Measurements from ENCODE around the gene ASPG.

Gene ASPG

DNA sequence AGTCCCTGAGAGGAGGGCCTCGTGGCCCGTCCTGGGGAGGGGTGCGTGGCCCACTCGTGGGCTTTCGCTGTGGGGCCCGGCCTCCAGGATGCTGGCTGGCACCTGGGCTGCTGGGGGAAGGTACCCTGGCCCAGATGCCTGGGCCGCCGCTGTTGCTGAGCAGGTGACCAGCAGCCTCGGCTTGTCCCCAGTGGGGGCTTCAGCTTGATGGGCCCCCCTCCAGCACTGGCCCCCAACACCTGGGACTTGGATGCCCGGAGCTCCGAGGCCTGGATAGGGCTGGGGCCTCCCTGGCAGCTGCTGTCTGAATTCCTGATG, 63.7 kb downstream of the ASPG start:
- DNase-seq (ENCODE audit: low read depth): no peak
- H3K4me3 ChIP-seq (ENCODE audit: low read depth, low read length): no peak overlapping the region
- TF ChIP-seq, protein P1, sequence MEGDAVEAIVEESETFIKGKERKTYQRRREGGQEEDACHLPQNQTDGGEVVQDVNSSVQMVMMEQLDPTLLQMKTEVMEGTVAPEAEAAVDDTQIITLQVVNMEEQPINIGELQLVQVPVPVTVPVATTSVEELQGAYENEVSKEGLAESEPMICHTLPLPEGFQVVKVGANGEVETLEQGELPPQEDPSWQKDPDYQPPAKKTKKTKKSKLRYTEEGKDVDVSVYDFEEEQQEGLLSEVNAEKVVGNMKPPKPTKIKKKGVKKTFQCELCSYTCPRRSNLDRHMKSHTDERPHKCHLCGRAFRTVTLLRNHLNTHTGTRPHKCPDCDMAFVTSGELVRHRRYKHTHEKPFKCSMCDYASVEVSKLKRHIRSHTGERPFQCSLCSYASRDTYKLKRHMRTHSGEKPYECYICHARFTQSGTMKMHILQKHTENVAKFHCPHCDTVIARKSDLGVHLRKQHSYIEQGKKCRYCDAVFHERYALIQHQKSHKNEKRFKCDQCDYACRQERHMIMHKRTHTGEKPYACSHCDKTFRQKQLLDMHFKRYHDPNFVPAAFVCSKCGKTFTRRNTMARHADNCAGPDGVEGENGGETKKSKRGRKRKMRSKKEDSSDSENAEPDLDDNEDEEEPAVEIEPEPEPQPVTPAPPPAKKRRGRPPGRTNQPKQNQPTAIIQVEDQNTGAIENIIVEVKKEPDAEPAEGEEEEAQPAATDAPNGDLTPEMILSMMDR (IDR thresholded peaks at IDR 0.05; ENCODE audit: insufficient read depth, low read depth, low read length, missing control alignments): no peak

DNA sequence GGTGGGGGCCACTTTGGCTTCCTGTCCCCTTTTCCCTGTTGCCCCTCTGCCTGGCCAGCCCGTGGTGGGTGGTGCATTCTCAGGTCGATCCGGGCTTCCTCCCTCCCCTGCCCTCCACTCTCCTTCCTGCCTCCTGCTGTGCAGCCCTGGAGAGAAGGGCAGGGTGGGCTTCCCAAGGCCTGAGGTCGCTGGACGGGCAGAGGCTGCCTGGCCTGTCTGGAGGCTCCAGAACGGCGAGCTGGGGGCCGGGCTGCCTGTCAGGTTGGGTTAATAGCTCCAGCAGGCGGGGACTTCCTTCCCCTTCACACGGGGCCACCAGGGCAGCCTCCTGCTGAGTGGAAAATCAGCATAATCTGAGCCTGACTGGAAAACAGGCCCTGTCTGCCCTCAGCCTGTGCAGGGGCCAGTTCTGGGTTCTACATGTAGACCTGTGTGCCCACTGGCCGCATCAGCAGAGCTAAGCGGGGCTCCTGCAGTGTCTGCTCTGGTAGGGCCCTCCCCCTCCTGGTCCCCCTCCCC, 64.2 kb downstream of the ASPG start:
- H3K4me3 ChIP-seq (ENCODE audit: low read depth, low read length): no peak overlapping the region
- DNase-seq (ENCODE audit: low read depth): no peak
- TF ChIP-seq, protein P1 (IDR thresholded peaks at IDR 0.05; ENCODE audit: insufficient read depth, low read depth, low read length, missing control alignments): no peak

DNA sequence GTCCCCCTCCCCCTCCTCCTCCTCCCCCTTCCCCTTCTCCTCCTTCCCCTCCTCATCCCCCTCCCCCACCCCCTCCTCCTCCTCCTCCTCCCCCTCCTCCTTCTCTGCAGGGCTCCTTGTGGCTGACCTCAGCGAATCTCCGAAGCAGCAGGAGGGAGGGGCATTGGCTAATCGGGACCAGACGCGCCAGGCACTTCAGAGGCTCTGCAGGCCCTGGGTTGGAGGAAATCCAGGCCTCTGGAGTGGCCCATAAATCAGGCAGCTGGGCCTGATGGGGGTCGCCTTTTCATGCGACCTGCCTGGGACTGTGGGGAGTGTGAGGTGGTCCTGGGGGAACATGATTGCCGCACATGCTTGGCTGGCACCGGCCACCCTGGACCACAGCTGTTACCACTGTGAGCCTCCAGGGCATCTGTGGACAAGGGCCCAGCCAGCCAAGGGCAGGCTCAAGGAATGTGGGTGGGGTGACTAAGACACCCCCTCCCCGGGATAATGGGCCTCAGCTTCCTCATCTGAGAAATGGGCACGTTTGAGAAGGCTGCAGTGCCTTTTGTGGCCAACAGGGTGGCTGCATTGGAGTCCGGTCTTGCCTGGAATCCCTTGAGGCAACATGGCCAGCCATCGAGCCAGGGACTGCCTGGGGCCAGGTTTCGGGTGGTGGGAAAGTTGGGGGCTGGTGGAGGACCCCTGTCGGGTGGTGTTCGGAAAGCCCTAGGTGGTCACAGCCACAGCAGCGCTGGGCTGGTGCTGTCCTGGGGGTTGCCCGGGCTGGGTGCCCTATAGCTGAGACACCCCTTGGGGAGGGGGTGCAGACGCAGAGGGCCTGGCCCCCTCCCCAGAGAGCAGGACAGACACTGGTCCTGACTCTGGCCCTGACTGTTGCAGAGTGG, 64.9 kb downstream of the ASPG start:
- DNase-seq (ENCODE audit: low read depth): peak; percentile 12
- TF ChIP-seq, protein P1 (IDR thresholded peaks at IDR 0.05; ENCODE audit: insufficient read depth, low read depth, low read length, missing control alignments): peak; percentile 37
- H3K4me3 ChIP-seq (ENCODE audit: low read depth, low read length): no peak overlapping the region

DNA sequence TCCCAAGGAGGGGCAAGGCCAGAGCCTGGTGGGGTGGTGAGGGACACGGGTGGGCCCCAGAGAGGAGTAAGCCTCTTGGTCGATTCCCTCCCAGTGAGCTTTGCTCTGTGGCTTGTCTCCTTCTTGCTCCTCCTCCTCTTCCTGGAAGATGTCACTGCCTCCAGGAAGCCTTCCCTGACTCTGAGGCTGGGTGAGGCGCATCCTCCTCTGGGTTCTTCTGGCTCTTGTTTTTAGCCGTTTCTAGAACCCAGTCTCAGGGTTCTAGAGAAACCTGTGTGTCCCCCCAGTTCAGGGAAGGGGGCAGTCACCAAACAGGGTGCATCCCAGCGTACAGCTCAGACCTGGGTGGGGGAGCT, 65.5 kb downstream of the ASPG start:
- TF ChIP-seq, protein P1 (IDR thresholded peaks at IDR 0.05; ENCODE audit: insufficient read depth, low read depth, low read length, missing control alignments): no peak

DNA sequence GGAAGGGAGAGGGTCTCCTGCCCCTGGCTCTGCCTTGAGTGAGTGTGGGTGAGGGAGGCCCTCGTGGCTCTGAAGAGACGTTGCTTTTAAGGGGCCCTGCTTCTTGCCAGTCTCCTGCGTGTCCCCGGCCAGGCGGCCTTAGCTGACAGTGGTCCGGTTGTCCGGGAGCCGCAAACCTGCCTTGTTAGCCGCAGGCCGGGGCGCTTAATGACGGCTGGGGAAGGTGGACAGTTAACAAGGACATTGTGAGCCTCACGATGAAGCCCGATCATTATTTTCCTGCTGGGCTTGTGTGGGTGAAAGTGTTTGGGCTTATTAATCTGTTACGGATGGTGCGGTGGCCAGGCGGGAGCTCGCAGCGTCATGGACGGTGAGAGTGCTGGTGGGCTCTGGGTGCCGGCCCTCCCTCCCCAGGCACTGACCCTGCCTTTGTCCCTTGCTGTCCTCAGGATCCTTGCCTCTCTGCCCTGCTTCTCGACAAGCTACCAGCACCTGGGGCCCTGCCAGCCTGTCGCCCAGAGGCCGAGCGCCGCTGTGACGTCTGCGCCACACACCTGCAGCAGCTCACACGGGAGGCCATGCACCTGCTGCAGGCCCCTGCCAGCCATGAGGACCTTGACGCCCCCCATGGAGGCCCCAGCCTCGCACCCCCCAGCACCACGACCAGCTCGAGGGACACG, 66.2 kb downstream of the ASPG start:
- no peak overlapping the region for H3K4me3 ChIP-seq (ENCODE audit: low read depth, low read length)
- no peak for DNase-seq (ENCODE audit: low read depth)
- TF ChIP-seq, protein P1 (IDR thresholded peaks at IDR 0.05; ENCODE audit: insufficient read depth, low read depth, low read length, missing control alignments): no peak

More for the DNA sequence above, 65.5 kb downstream of the ASPG start:
- no peak for DNase-seq (ENCODE audit: low read depth)
- H3K4me3 ChIP-seq (ENCODE audit: low read depth, low read length): no peak overlapping the region

DNA sequence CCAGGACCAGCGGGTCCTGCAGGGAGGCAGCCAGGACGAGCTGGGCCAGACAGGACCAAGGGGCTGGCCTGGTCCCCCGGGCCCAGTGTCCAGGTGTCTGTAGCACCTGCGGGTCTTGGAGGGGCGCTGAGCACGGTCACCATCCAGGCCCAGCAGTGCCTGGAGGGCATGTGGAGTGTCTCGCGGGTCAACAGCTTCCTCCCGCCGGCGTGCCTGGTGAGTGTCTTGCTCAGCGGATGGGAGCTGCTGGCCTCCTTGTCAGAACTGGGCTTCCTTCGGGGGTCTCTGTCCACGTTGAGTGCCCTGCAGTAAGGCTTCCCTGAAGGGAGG, 66.7 kb downstream of the ASPG start:
- H3K4me3 ChIP-seq (ENCODE audit: low read depth, low read length): no peak overlapping the region
- DNase-seq (ENCODE audit: low read depth): no peak
- TF ChIP-seq, protein P1 (IDR thresholded peaks at IDR 0.05; ENCODE audit: insufficient read depth, low read depth, low read length, missing control alignments): no peak

All from GM12865 (cell line).